GM12878 (cell line): Measurements from ENCODE around the gene CHD6. TPM values are rescaled to one million over a fixed set of nuclear protein-coding genes. Genes with fewer than 3 reads are reported as not detected.

Source experiments
- ATAC-seq: fragments of 200-7000 bp; cut with Tn5 transposase; 3 replicates; pipeline ENCODE4 v1.9.1; 2020; ENCODE audit warnings: mild to moderate bottlenecking, moderate library complexity
- BruUV-seq: library from RNA; stranded (reverse); fragments of 400-500 nt; replicated peaks from 2 replicates; lab custom pipeline; 2021; lab: Mats Ljungman, UMichigan
- CTCF ChIA-PET: fragments of 300-600 bp; sonication (Branson Sonifier 250); formaldehyde crosslinking; extraction: SDS; loops from one replicate; lab custom pipeline; 2021; ENCODE audit warnings: inconsistent platforms; lab: Yijun Ruan, JAX
- POLR2A ChIA-PET: fragments of 350-600 bp; formaldehyde crosslinking; extraction: SDS; loops from one replicate; lab custom pipeline; 2021; ENCODE audit warnings: inconsistent platforms; lab: Charles Lee
- RAD21 ChIA-PET: fragments of 300-600 bp; sonication (Branson Sonifier 250); formaldehyde crosslinking; loops from one replicate; lab custom pipeline; 2023; ENCODE audit warnings: antibody characterized with exemption; ENCODE audit not compliant: unreplicated experiment; lab: Charles Lee
- SMC1A ChIA-PET: fragments of 300-600 bp; sonication (Branson Sonifier 250); formaldehyde crosslinking; loops from one replicate; lab custom pipeline; 2023; ENCODE audit not compliant: unreplicated experiment, uncharacterized antibody; lab: Charles Lee
- DNase-seq: peaks from one replicate; pipeline ENCODE4 v3.0.0-alpha.2; 2011; ENCODE audit warnings: low read depth, low spot score
- FAIRE-seq: peaks from 3 replicates; lab custom pipeline; 2011; peaks lifted over from hg19 to GRCh38; lab: Jason Lieb, UNC
- H2AFZ ChIP-seq: 2 replicates; pipeline ENCODE4 v1.6.0; 2011; ENCODE audit warnings: low read depth, low read length, control low read depth; ENCODE audit not compliant: control insufficient read depth
- H3K27ac ChIP-seq: 2 replicates; pipeline ENCODE4 v1.5.1; 2011; ENCODE audit warnings: control low read depth; ENCODE audit not compliant: control insufficient read depth, insufficient read depth
- H3K27me3 ChIP-seq, 2 experiments: replicated peaks in 1 of 2; 2 replicates each; pipeline versions ENCODE4 v1.6.0 to v1.6.1; 2011; ENCODE audit warnings: low read length in 1 of 2; ENCODE audit not compliant: control insufficient read depth in 2 of 2, insufficient read depth in 2 of 2
- H3K36me3 ChIP-seq, 2 experiments: 2 replicates each; pipeline ENCODE4 v1.5.1; 2011; ENCODE audit warnings: low read length in 1 of 2; ENCODE audit not compliant: control insufficient read depth in 2 of 2, insufficient read depth in 2 of 2
- H3K4me1 ChIP-seq: 2 replicates; pipeline ENCODE4 v1.6.1; 2011; ENCODE audit warnings: mild to moderate bottlenecking, low read length, moderate library complexity, mixed read lengths; ENCODE audit not compliant: control insufficient read depth, insufficient read depth
- H3K4me2 ChIP-seq: 2 replicates; pipeline ENCODE4 v1.6.0; 2011; ENCODE audit warnings: control low read depth; ENCODE audit not compliant: control insufficient read depth, insufficient read depth
- H3K4me3 ChIP-seq: fragments of 200-600 bp; sonication (generic); 2 replicates; pipeline ENCODE4 v1.5.1; 2016
- H3K79me2 ChIP-seq: 2 replicates; pipeline ENCODE4 v1.6.0; 2011; ENCODE audit warnings: low read length; ENCODE audit not compliant: control insufficient read depth, insufficient read depth
- H3K9ac ChIP-seq: 2 replicates; pipeline ENCODE4 v1.8.0; 2011; ENCODE audit warnings: low read length, control low read depth, mixed read lengths; ENCODE audit not compliant: control insufficient read depth, insufficient read depth
- H3K9me3 ChIP-seq: replicated peaks from 3 replicates; pipeline ENCODE4 v1.5.1; 2011; ENCODE audit warnings: mild to moderate bottlenecking, low read length; ENCODE audit not compliant: control insufficient read depth, insufficient read depth
- H4K20me1 ChIP-seq: 2 replicates; pipeline ENCODE4 v1.6.0; 2011; ENCODE audit not compliant: control insufficient read depth, insufficient read depth
- ATF7 ChIP-seq: fragments of 450-650 bp; IDR thresholded peaks from 2 replicates; pipeline ENCODE4 v1.6.1; 2016; ENCODE audit warnings: low read depth, mild to moderate bottlenecking
- BCL11A ChIP-seq: IDR thresholded peaks from 2 replicates; pipeline ENCODE4 v1.6.1; 2011; ENCODE audit warnings: low read depth, low read length
- BRCA1 ChIP-seq: IDR thresholded peaks from 2 replicates; pipeline ENCODE4 v1.6.1; 2011; ENCODE audit warnings: low read depth, low read length, improper control_type of control experiment
- CBX3 ChIP-seq: fragments of 200-600 bp; sonication (generic); IDR thresholded peaks from 2 replicates; pipeline ENCODE4 v1.6.1; 2016; ENCODE audit warnings: low read depth, borderline replicate concordance
- ETV6 ChIP-seq, 2 experiments: fragments of 450-650 bp in 1 of 2; IDR thresholded peaks in 1 of 2; conservative IDR thresholded peaks in 1 of 2; 2 replicates each; pipeline ENCODE4 v1.6.1; 2014; ENCODE audit warnings: antibody characterized with exemption in 1 of 2, borderline replicate concordance in 1 of 2, low read depth in 1 of 2, mild to moderate bottlenecking in 1 of 2, moderate library complexity in 1 of 2
- FOXK2 ChIP-seq: fragments of 450-650 bp; IDR thresholded peaks from 2 replicates; pipeline ENCODE4 v1.6.1; 2017; ENCODE audit warnings: mild to moderate bottlenecking, moderate library complexity
- HCFC1 ChIP-seq: fragments of 150-350 bp; IDR thresholded peaks from 2 replicates; pipeline ENCODE4 v1.6.1; 2014; ENCODE audit warnings: low read length
- HDAC2 ChIP-seq: fragments of 200-600 bp; sonication (generic); IDR thresholded peaks from 2 replicates; pipeline ENCODE4 v1.6.1; 2017
- HDAC6 ChIP-seq: fragments of 200-600 bp; sonication (generic); IDR thresholded peaks from one replicate; pipeline ENCODE4 v1.8.0; 2017; ENCODE audit warnings: antibody characterized with exemption; ENCODE audit not compliant: unreplicated experiment
- JUND ChIP-seq: IDR thresholded peaks from 2 replicates; pipeline ENCODE4 v1.6.1; 2012; ENCODE audit warnings: low read depth, mild to moderate bottlenecking, low read length, improper control_type of control experiment, moderate library complexity
- NFYB ChIP-seq: IDR thresholded peaks from 2 replicates; pipeline ENCODE4 v1.6.1; 2011; ENCODE audit warnings: low read depth, mild to moderate bottlenecking, low read length, improper control_type of control experiment, moderate library complexity; ENCODE audit not compliant: insufficient read depth
- POLR2A ChIP-seq: IDR thresholded peaks from 2 replicates; pipeline ENCODE4 v1.6.1; 2011; ENCODE audit warnings: low read depth, mild to moderate bottlenecking, low read length
- POLR2AphosphoS2 ChIP-seq: IDR thresholded peaks from 2 replicates; pipeline ENCODE4 v1.6.1; 2011; ENCODE audit warnings: low read depth, mild to moderate bottlenecking, low read length, improper control_type of control experiment, moderate library complexity
- POU2F2 ChIP-seq: IDR thresholded peaks from 3 replicates; pipeline ENCODE4 v1.6.1; 2011; ENCODE audit warnings: low read depth, mild to moderate bottlenecking, low read length, borderline replicate concordance
- ZNF24 ChIP-seq: fragments of 450-650 bp; IDR thresholded peaks from 2 replicates; pipeline ENCODE4 v1.6.1; 2017; ENCODE audit warnings: antibody characterized with exemption, mild to moderate bottlenecking
- WGBS: methylation state at CpG from one replicate; pipeline ENCODE4 v1.1.6; 2016; ENCODE audit warnings: low lambda C conversion rate; ENCODE audit not compliant: insufficient replicate concordance, insufficient coverage; ENCODE audit errors: missing lambda C conversion rate; 5-methylcytosine and 5-hydroxymethylcytosine counted together
- in situ Hi-C: fragments of 300-500 bp; cut with MboI; formaldehyde crosslinking; loops from 9 replicates; pipeline ENCODE4 v1.14.3; 2018; ENCODE audit warnings: mixed read lengths
- intact Hi-C: fragments of 100-400 bp; cut with micrococcal nuclease; formaldehyde crosslinking; loops from one replicate; pipeline ENCODE4 v1.14.2; 2022; ENCODE audit not compliant: unreplicated experiment
- polyA plus RNA-seq, 11 experiments: library from polyadenylated mRNA; depleted of rRNA in 4 of 11; unstranded in 6 of 11; stranded (reverse) in 5 of 11; fragments of >200 nt; fragmentation: Nextera tagmentation in 4 of 11; fragmentation: Illumina TruSeq in 1 of 11; extraction: Ambion mirVana in 4 of 11; extraction: Trizol in 1 of 11; gene quantifications; 1 replicate in 1 of 11; 2 replicates in 10 of 11; pipeline versions ENCODE4 v1.2.1 to v1.2.3, GENCODE V29; 2011 to 2016; ENCODE audit warnings: inconsistent platforms in 2 of 11, missing spikeins in 2 of 11, low read depth in 1 of 11
- total RNA-seq, 4 experiments: library from RNA; depleted of rRNA in 3 of 4; stranded (reverse); fragments of >200 nt in 3 of 4; fragmentation: Illumina TruSeq in 1 of 4; extraction: Trizol in 1 of 4; gene quantifications; 2 replicates each; pipeline versions ENCODE4 v1.2.1 to v1.2.3, GENCODE V29; 2013 to 2021
- TF ChIP-seq, protein P1 (sequence below): fragments of 450-650 bp; formaldehyde crosslinking; IDR thresholded peaks from 2 replicates; pipeline ENCODE4 v1.4.0; 2020; ENCODE audit warnings: mild to moderate bottlenecking, moderate library complexity
- TF ChIP-seq, protein P2 (sequence below): IDR thresholded peaks from 2 replicates; pipeline ENCODE4 v1.6.1; 2011; ENCODE audit warnings: borderline replicate concordance, low read depth, mild to moderate bottlenecking, moderate library complexity, low read length; ENCODE audit not compliant: insufficient read depth, poor library complexity, severe bottlenecking
- TF ChIP-seq, protein P3 (sequence below): fragments of 450-650 bp; IDR thresholded peaks from 2 replicates; pipeline ENCODE4 v1.6.1; 2017; ENCODE audit warnings: borderline replicate concordance
- TF ChIP-seq, protein P4 (sequence below): IDR thresholded peaks from 2 replicates; pipeline ENCODE4 v1.6.1; 2011; ENCODE audit warnings: low read depth, low read length, improper control_type of control experiment, borderline replicate concordance

Gene CHD6
- total and polyA plus RNA-seq, 10 of the 15 experiments (the other 5 are each of a cell fraction or from before 2014, with no cell fraction given) = 4.3 to 25.5 (median 17.1) TPM

DNA sequence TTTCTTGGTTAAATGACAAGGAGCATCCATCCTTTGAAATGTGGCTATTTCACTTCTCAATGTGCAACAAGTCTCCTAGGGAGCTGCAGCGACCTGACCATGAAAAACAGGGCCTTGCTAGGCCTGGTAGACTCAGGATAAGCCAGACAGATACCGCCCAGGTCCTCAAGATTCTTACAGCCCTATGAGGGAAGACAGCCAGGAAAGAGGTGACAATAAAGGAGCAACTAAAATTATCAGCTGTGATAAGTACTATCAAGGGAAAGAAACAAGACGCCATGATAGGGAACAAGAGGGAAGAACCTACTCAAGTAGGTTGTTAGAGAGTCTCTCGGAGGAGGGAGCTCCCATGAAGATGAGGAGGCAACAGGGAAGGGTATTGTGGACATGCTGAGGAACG lies 200.1 kb downstream of the CHD6 start:
- CTCF ChIA-PET = interaction anchor here (1.0 to 1.4 kb wide), 3 partner anchors 99 to 280 kb away, joined by 3 read pairs; no protein-coding TSS in a partner anchor
- Histone ChIP-seq H3K27me3 (no peaks in the 10 kb centered on the region), H3K9ac (no peak overlapping the region), H3K27ac (no peak overlapping the region), H3K9me3 (no peaks in the 10 kb centered on the region), H3K4me1 (no peaks in the 10 kb centered on the region; the same call in 1 of the 2 replicates), H3K4me3 (no peak overlapping the region), H2AFZ (no peak overlapping the region), H3K36me3 (peaks cover 3 to 32% of the 10 kb centered on the region in 2 experiments; a peak in 2 of 4 replicates), H4K20me1 (no peaks in the 10 kb centered on the region), H3K4me2 (no peak overlapping the region), H3K79me2 (no peaks in the 10 kb centered on the region)
- SMC1A ChIA-PET = interaction anchor here (0.8 to 1.8 kb wide), 2 partner anchors 10 kb away, joined by 3 to 4 read pairs; no protein-coding TSS in a partner anchor
- FAIRE-seq (no peak), ATAC-seq (no peak), DNase-seq (no peak)
- POLR2A ChIA-PET = no interaction called here
- 94% methylated on average over 5 of the region's 5 CpGs for WGBS
- BruUV-seq = no TSS peak
- in situ Hi-C loops = no loop called here
- TF ChIP-seq BCL11A = no peak
- no peak for TF ChIP-seq HDAC2
- no peak for TF ChIP-seq POLR2AphosphoS2
- no peak for TF ChIP-seq POU2F2
- TF ChIP-seq JUND = no peak
- no peak for TF ChIP-seq ATF7
- TF ChIP-seq ZNF24 = no peak
- TF ChIP-seq, protein P1, sequence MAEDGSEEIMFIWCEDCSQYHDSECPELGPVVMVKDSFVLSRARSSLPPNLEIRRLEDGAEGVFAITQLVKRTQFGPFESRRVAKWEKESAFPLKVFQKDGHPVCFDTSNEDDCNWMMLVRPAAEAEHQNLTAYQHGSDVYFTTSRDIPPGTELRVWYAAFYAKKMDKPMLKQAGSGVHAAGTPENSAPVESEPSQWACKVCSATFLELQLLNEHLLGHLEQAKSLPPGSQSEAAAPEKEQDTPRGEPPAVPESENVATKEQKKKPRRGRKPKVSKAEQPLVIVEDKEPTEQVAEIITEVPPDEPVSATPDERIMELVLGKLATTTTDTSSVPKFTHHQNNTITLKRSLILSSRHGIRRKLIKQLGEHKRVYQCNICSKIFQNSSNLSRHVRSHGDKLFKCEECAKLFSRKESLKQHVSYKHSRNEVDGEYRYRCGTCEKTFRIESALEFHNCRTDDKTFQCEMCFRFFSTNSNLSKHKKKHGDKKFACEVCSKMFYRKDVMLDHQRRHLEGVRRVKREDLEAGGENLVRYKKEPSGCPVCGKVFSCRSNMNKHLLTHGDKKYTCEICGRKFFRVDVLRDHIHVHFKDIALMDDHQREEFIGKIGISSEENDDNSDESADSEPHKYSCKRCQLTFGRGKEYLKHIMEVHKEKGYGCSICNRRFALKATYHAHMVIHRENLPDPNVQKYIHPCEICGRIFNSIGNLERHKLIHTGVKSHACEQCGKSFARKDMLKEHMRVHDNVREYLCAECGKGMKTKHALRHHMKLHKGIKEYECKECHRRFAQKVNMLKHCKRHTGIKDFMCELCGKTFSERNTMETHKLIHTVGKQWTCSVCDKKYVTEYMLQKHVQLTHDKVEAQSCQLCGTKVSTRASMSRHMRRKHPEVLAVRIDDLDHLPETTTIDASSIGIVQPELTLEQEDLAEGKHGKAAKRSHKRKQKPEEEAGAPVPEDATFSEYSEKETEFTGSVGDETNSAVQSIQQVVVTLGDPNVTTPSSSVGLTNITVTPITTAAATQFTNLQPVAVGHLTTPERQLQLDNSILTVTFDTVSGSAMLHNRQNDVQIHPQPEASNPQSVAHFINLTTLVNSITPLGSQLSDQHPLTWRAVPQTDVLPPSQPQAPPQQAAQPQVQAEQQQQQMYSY (CRISPR knock-in tag) = no peak
- TF ChIP-seq NFYB = no peak
- no peak for TF ChIP-seq HCFC1
- TF ChIP-seq CBX3 = no peak
- TF ChIP-seq, protein P2, sequence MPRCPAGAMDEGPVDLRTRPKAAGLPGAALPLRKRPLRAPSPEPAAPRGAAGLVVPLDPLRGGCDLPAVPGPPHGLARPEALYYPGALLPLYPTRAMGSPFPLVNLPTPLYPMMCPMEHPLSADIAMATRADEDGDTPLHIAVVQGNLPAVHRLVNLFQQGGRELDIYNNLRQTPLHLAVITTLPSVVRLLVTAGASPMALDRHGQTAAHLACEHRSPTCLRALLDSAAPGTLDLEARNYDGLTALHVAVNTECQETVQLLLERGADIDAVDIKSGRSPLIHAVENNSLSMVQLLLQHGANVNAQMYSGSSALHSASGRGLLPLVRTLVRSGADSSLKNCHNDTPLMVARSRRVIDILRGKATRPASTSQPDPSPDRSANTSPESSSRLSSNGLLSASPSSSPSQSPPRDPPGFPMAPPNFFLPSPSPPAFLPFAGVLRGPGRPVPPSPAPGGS = no peak
- no peak for TF ChIP-seq ETV6 (conservative IDR thresholded peaks at IDR 0.05 in 1 of 2, IDR thresholded peaks at IDR 0.05 in 1 of 2; ENCODE audit: borderline replicate concordance in 1 of 2, low read depth in 1 of 2)
- no peak for TF ChIP-seq FOXK2
- no peak for TF ChIP-seq HDAC6
- TF ChIP-seq, protein P3, sequence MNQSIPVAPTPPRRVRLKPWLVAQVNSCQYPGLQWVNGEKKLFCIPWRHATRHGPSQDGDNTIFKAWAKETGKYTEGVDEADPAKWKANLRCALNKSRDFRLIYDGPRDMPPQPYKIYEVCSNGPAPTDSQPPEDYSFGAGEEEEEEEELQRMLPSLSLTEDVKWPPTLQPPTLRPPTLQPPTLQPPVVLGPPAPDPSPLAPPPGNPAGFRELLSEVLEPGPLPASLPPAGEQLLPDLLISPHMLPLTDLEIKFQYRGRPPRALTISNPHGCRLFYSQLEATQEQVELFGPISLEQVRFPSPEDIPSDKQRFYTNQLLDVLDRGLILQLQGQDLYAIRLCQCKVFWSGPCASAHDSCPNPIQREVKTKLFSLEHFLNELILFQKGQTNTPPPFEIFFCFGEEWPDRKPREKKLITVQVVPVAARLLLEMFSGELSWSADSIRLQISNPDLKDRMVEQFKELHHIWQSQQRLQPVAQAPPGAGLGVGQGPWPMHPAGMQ = no peak
- no peak for TF ChIP-seq POLR2A
- TF ChIP-seq, protein P4, sequence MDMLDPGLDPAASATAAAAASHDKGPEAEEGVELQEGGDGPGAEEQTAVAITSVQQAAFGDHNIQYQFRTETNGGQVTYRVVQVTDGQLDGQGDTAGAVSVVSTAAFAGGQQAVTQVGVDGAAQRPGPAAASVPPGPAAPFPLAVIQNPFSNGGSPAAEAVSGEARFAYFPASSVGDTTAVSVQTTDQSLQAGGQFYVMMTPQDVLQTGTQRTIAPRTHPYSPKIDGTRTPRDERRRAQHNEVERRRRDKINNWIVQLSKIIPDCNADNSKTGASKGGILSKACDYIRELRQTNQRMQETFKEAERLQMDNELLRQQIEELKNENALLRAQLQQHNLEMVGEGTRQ = no peak
- TF ChIP-seq BRCA1 = no peak
- intact Hi-C loops = no loop called here
- RAD21 ChIA-PET = no interaction called here
